Ureter (tissue), 1 donor: ENCODE data around the gene RAD21L1. TPM values are rescaled to one million over a fixed set of nuclear protein-coding genes. Genes with fewer than 3 reads are reported as not detected.

Source experiments
- DNase-seq: peaks from one replicate; pipeline ENCODE4 v3.0.0-alpha.2; 2020; ENCODE audit warnings: low spot score
- total RNA-seq: library from RNA; stranded (reverse); gene quantifications from one replicate; pipeline ENCODE4 v1.2.4, GENCODE V29; 2023
- donor health status: DM: yes; HTN: yes; CAD: no.

Gene RAD21L1
- total RNA-seq, 1 donor from 2014 or later: not detected

DNA sequence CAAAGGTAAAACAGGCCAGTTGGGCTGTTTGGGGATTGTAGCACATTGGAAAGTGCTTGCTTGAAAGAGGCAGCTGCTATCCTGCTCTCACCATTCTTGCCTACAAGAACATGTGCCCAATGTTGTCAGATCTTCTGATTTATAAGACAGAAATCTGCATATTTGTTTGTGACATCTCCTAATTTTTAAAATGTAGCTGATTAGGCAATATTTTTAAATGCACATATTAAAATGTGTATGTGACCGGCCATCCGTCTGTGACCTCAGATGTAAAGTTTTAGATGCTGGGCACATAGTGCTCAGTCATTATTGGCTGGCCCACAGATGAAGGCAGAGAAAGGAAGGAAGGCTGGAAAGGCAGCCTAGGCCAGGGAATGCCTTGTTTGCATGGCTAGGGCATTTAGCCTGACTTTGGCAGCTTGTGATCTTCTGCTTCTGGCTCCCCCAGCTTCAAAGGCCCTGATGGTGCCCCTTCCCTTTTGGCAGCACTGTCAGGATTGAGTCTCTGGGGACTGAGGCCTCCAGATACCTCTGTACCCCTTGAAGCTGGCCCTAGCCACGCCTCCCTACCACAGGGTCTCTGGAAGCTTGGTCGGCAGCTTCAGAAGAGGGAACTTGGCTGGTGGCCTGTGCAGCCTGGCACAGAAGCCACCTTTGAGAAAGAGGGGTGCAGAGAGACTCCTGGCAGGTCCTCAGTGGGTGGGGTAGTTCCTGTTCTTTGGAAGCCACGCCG, 46.7 kb downstream of the RAD21L1 start:
- DNase-seq: no peak

DNA sequence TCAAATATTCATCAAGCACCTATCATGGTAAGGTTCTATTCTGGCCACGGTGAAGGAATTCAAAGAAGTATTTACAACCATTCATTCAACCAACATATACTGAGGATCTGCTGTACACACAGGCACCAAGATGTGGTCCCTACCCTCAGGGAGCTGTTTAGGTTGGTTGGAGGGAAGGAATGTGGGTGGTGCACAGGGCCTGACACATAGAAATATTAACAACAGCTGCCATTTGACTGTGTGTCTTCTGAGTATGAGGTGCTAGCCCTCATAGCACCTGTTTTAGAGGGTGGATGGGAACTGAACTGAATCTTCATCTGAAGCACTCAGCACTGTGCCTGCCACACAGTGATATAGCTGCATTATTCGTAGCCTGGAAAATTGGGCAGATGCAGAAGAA, 47.5 kb downstream of the RAD21L1 start:
- no peak for DNase-seq

DNA sequence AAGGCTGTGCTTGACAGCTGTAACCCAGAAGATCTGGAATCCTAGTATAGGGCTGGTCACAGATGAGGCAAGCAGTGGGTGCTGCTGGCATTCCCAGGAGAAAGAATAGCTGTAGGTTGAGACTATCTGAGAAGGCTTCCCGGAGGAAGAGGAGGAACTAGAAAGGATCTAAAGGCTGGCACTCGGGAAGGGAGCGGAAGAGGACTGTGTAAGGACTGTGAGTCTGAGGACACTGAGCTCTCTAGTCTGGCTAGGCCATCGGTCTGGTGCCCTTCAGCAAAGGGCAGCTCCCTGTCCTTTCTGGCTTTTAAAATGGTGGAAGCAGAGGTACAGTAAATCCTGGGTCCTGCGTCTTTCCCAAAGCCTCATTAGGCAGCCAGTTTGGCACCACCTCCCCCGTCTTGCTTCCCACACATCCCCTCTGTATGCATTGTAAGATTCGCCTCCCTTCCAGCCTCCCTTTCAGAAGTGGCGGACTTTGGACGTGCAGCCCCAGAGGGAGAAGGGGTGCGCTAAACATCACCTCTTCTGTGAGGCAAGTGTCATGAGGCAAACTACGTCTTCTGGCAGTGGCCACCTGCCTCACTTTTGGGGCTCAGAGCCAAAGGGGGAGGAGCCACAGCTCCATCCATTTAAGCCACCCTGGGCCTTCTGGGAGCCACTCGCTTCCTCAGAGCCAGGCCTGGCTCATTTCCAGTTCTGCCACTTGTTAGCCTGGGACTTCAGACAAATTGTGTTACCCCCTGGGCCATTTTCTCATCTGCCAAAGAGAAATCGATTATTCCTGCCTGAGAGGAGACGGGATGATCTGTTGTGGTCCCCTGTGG, 48.9 kb downstream of the RAD21L1 start:
- peak; percentile 26 for DNase-seq

- DNase-seq: peak; percentile 18
Measured at GRCh38 chr20:1275919-1276318, 50.1 kb downstream of the RAD21L1 start.

- DNase-seq: no peak
Measured at GRCh38 chr20:1277529-1278322, 51.9 kb downstream of the RAD21L1 start.

GRCh38 chr20:1278993-1279392, 53.1 kb downstream of the RAD21L1 start:
- no peak for DNase-seq

DNA sequence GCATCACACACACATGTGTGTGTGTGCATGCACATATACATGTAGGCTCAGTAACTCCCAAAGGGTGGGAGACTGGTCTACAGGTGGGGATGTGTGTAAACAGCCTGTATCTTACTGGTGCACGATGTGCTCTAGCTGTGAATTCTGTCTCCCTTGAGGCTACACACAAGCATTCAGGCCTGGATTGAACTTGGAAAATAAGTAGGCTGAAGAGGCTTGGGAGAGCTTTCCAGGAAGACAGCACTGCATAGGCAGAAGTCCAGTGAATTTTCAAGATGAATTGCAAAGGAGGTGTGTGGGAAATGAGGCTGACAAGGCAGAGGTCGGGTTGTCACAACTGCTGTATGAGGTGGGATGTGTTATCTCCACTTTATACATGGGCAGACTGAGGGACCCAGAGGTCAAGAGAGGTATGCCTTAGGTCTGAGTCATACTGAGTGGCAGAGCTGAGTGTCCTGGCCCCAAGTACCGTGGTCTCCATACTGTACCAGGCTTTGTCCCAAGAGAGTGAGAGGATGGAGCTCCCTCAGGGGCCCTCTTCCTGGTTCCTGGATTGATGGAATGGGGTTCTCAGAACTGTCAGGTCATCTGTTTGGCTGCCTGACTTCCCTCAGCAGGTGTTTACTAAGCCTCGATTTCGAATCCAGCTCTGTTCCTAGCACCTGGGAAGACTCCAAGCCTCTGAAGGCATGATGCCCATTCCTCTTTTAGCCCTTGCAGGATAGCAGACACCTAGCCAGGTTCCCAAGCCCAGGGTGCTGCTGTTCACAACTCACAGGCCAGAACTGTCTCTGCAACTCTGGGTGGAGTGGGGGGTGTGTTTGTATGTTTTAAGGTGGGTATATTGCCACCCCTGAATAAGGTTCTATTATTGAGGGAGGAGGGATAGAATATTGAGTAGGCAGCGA, 54.6 kb downstream of the RAD21L1 start:
- DNase-seq: peak; percentile 34

- peak; percentile 40 for DNase-seq
Measured at GRCh38 chr20:1281279-1282057, 55.6 kb downstream of the RAD21L1 start.

DNA sequence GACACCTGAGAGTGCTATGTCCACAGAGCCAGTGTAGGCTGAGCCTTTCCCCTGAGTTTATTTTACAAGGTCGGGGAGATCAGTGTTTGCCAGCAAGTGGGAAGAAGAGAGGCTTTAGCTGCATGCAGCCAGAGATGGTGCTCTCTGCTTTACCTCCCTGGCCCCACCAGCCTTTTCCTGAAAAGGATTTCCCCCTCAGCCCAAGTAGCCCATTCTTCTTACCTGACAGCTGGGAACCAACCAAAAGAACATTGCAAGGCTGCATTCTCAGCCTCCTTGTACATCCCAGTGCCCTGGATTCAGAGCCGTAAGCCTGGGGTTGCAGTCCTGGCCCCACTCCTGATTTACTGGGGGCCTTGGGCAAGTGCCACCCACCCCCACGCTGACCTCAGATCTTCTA, 57.1 kb downstream of the RAD21L1 start:
- DNase-seq: no peak

- DNase-seq: no peak
Measured at GRCh38 chr20:1283522-1284510, 58.0 kb downstream of the RAD21L1 start.

GRCh38 chr20:1286267-1287024, 60.6 kb downstream of the RAD21L1 start:
- DNase-seq: no peak

DNA sequence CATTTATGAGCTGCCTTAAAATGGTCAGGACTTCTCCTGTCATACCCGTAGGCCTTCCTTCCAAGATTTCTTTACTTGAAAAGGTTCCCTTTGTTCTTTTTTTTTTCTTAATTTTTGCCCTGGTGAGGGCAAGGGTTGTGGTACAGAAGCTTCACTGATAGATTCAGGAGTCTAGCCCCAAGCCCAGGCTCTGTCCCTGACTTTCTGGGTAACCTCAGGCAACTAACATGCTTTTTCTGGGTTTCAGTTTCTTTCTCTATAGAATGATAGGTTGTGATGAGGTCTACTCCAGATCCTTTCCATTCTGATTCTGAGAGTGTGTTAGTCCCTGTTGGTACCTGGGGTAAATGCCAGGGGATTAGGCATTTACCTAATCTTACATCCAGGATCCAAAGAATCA, 61.5 kb downstream of the RAD21L1 start:
- DNase-seq: no peak

- no peak for DNase-seq
Measured at GRCh38 chr20:1287787-1288569, 62.1 kb downstream of the RAD21L1 start.

- DNase-seq: no peak
Measured at GRCh38 chr20:1291191-1291741, 65.4 kb downstream of the RAD21L1 start.

GRCh38 chr20:1292620-1293019, 66.8 kb downstream of the RAD21L1 start:
- DNase-seq: no peak

- DNase-seq: no peak
Measured at GRCh38 chr20:1293641-1294379, 68.0 kb downstream of the RAD21L1 start.

DNA sequence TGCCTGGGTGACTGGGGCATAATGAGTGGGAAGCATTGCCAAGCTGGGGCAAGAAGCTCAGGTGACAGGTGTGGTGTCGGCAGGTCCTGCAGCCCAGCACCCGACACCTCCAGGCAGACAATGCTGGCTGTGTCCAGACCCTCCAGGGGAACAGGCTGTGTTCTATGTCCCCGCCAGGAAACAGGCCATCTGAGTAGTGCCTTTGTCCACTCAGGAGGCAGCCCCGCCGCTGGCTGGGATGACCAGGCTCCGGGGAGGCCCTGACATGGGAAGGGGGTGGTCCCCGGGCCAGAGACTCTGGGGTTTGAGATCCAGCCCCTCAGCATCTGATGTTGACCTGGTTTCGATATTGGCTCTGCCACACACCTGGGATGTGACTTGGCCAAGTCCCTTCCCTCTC, 68.7 kb downstream of the RAD21L1 start:
- DNase-seq: no peak
